ENCODE data around the gene SMIM7.

- TF ChIP-seq EZH2 (IDR thresholded peaks at IDR 0.05; ENCODE audit: insufficient read depth, poor library complexity, severe bottlenecking): no peak
- no peak for TF ChIP-seq EZH2phosphoT487 (IDR thresholded peaks at IDR 0.05; ENCODE audit: insufficient read depth, low read depth)
Observed at GRCh38 chr19:16627928-16628182, 32.1 kb downstream of the SMIM7 start.

Measured in GM23248 (cell line).